NCI-H146 (cell line): Measurements from ENCODE around the gene SAT1.
A peak's percentile ranks its signal among the peaks of the same experiment; 100 is the strongest.
"Not testable (repeated sequence)": the region's sequence is repeated elsewhere in the genome, so short reads cannot be mapped to it uniquely, and the experiment has no call there.

Experiments
- DNase-seq: peaks from one replicate; lab custom pipeline; 2025; lab: John Stamatoyannopoulos, UW

SAT1 gene

DNA sequence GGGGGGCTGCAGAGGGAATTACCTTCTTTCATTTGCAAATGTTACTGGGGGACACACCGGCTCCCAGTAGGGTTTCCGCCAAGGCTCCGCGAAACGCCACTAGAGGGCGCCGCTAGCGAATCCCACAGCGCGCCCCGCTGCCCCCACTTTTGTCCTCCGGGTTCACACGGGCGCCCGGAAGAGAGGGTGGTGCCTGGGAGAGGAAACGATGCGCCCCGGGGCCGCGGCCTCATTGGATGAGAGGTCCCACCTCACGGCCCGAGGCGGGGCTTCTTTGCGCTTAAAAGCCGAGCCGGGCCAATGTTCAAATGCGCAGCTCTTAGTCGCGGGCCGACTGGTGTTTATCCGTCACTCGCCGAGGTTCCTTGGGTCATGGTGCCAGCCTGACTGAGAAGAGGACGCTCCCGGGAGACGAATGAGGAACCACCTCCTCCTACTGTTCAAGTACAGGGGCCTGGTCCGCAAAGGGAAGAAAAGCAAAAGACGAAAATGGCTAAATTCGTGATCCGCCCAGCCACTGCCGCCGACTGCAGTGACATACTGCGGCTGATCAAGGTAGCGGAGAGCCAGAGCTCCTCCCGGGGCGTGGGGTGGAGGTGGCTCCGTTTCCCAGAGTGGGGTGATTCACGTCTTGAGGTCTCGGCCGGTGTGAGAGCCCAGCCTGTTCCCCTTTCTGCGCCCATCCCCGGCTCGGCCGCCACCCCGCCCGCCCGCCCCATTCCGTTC, at the start of gene SAT1:
TSS of gene SAT1 (plus strand) at position 311 of the 726 bp plus-strand sequence. CDS start at position 490, 179 bp downstream.
- DNase-seq: peak; percentile 95

DNA sequence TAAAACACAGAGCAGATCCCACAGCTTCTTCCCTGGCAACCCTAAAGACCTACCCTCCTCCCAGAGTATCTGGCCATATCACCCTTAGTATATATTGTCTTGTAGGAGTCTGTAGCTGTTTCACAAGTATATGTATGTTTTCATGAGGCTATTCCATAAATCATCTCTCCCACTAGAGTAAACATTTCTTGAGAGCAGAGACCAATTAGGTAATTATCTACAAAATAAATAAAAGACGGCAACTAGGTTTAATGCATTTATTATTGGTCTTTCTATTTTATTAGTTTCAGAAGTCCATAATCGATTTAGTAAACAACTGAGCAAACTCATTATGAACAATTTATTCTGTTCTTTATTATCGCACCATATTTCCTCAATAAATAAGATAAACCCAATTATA, 46.9 kb upstream of the SAT1 start:
- peak; percentile 56 for DNase-seq

DNA sequence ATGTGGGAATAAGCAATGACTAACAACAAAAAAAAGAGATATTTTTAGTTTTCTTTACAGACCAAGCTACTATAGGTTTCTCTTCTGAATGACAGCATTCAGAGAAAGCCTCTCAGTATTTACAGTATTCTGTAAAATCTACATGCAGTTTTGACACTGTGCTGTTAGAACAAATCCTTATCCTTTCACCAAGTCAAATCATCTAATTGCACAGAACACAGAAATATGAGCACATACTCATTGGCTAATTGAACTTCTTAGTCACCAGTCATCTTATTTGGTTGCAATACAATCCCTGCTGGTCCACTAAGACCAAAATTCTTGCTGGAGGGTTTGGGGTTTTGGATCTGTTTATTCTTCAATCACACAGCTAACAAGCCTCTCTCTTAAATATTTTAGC, 45.6 kb upstream of the SAT1 start:
- DNase-seq: no peak

DNA sequence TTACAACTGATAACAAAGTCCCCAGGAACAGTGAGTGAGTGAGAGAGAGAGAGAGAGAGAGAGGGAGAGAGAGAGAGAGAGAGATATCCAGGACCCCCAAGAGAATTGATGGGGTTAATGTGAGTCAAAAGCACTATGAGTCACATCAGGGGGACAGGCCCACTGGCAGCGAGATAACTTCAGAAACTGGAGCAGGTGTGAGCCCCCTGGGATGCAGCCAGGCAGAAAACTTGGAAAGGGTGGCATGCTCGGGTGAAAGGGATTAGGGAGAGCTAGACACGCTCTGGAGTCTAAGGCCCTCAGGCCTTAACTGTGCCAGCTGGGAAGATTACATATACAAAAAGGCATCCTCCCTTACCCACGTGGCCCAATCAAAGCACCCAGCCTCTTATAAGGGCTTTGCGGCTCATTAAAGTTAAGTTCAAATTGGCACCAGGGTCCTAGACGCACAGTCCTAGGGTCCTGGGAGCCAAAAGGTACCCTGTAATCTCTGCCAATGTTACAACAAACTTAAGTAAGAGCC, 40.7 kb upstream of the SAT1 start:
- DNase-seq: no peak

DNA sequence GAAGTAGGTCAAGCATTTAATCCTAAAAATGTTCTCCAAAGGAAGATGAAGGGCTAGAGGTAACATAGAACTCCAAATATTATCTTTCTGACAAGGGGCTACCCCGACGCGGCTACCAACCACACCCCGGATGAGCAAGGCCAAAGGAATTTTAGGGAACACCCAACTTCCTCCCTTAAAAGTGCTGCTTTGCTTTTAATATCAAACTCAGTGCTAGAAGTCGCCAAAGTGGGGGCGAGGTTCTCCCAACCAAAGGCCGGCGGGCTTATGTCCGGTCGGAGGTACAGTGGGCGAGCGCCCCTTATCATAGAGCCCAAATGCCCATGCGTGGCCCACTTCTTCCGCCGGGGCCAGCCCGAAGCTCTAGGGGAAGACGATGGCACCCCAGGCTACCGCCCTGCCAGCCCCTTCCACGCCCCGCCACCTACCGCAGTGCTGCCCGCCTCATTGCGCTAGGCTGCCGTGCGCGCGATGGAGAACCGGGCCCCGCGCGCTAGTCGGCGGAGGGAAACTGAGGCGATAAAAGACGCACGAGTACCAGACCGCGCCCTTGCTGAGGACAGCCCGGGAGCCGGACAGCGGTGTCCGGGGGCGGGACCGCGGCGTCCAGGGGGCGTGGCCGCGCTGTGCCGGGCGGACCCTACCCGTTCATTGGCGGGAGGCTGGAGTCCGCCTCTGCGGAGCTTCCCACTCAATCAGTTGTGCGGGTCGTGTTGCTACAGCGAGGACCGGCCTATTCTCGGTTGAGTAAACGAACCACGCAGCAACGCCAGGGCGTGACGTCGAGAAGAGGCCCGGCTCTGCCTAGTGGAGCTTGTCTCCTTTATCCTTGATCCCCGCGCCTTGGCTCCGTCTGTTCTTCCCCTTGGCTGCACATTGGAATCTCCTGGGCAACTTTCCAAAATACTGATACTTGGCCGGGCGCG, 40.0 kb upstream of the SAT1 start, which contains the start of gene ACOT9:
TSS of gene ACOT9 (minus strand) at position 580 of the 926 bp plus-strand sequence. CDS start at position 448, 132 bp downstream.
- peak; percentile 73 for DNase-seq

DNA sequence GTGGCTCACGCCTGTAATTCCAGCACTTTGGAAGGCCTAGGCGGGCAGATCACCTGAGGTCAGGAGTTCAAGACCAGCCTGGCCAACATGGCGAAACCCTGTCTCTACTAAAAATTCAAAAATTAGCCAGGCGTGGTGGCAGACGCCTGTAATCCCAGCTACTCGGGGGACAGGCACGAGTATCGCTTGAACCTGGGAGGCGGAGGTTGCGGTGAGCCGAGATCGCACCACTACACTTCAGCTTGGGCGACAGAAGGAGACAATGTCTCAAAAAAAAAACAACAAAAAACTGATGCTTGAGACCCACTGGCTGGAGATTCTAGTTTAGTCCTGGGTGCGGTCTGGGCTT, 39.4 kb upstream of the SAT1 start:
- DNase-seq: not testable (repeated sequence)

DNA sequence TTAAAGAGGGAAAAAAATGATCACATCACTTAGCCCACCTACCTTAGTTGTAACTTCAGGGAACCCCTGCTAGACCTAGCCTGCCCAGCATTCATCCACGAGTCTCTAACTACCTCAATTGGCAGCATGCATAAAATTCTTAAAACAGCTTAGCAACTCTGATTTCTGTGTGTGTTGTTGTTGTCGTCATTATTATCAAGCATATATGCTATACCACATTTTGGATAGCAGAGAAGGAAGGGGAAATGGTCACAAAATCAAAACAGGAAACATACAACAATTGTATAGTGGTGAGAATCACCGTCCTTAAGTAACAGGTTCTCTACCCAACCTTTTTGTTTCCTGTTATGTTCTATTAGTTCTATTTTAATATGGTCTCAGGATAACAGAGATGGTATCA, 37.2 kb upstream of the SAT1 start:
- DNase-seq: no peak

DNA sequence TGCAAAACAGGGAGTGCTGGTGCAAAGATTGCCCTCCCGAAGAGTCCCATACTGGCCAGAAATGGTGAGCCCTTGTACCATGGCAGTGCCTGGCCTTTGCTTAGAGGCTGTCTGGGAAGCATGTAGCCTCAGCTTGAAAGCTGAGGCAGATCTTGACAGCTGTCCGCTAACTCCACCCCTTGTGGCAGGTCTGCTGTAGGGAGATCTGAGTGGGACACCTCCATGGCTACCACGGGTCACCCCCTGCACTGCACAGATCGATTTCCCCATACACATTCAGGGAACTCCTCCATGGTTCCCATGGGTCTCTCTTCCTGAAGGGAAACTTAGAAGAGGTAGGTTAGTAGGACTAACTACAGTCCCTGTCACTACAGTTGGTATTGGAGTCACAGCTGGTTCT, 33.8 kb upstream of the SAT1 start:
- DNase-seq: no peak

DNA sequence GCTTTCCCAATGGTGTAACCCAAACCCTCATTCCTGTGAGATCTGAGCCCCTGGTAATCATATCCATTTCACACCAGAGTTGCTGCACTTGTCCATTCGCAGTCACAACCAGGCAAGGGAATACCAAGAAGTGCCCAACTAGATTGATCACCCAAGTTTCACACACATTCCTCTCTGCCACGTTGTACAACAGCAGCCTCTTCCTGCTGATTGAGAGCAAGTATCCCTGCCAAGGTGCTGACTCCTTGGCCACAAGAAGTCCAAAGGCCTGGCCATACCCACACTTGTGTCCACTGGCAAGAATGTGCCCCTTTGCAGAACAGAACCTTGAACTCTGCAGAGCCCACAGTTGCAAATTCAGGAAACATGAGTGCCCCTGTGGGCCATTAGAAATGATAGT, 33.4 kb upstream of the SAT1 start:
- DNase-seq: no peak

DNA sequence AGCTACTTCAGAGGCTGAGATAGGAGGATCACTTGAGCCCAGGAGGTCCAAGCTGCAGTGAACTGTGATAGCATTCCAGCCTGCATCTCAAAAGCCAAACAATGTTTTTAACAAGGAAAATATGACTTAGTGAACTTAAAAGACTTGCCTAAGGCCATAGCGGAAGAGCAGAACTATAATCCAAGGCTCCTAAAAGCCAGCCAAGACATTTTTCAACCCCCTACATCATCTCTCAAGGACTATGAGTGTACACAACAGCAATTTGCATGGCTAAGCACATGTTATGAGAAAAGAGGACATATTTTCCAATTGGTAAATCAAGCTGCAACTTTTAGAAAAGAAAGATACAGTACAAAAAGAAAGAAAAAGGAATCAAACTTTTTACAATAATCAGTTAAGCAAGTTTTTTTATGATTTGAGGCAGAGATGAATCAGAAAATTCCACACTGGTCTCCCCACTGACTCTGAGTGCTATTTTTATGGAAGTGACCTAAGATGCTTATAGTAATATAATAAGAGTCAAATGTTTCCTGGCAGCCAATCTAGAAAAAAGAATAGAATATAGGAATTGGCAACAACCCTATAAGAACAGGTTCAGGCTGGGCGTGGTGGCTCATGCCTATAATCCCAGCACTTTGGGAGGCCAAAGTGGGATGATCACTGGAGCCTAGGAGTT, 30.1 kb upstream of the SAT1 start:
- DNase-seq: no peak

DNA sequence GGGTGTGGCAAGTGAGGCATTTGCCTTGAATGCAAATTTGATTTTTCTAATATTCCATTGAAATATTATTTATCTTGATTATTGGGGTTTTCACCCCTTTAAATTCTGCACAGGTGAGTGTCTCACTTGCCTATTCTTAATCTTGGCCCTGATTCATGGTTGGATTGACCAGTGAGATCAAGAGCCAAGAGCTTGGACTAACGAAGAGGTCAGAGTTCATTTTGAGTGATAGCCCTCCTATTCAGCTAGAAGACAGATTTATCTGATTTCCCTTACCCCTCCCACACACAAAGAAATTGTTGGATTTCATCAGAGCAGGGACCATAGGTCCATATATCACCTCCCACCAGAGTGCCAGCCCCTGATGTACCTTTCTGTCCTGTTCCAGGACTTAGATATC, 28.3 kb upstream of the SAT1 start:
- no peak for DNase-seq

DNA sequence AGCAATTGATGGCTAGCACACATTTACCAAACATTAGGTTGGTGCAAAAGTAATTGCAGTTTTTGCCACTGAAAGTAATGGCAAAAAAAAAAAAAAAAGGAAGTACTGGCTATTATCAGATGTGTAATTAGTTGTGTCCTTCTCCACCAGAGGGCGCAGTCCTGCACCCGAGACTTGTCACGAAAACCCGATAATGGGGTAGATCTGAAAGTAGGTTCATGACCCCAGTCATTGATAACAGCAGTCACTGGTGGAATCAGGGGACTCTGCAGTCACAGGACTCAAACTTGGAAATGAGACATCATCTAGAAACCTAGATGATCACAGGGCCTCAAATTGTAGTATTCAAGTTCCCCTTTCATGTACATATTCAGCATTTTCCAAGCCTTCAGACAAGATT, 26.8 kb upstream of the SAT1 start:
- DNase-seq: peak; percentile 54

DNA sequence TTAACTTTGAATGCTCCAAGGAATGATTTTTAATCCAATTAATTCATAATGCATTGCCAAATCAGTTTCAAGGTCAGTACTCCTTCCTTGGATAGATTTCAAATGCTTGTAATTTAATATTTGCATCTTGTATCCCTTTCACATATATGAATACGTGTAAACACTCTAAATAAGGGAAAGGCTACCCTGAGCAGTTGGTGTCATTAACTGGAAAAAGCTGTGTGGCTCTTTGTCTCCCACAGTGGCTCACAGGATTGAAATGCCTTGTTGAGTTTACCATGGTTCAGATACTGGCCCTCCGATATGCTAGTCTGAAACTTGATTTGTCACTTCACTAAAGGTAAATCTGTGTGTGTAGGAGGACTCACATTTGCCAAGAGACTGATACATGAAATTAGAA, 23.2 kb upstream of the SAT1 start:
- DNase-seq: no peak

DNA sequence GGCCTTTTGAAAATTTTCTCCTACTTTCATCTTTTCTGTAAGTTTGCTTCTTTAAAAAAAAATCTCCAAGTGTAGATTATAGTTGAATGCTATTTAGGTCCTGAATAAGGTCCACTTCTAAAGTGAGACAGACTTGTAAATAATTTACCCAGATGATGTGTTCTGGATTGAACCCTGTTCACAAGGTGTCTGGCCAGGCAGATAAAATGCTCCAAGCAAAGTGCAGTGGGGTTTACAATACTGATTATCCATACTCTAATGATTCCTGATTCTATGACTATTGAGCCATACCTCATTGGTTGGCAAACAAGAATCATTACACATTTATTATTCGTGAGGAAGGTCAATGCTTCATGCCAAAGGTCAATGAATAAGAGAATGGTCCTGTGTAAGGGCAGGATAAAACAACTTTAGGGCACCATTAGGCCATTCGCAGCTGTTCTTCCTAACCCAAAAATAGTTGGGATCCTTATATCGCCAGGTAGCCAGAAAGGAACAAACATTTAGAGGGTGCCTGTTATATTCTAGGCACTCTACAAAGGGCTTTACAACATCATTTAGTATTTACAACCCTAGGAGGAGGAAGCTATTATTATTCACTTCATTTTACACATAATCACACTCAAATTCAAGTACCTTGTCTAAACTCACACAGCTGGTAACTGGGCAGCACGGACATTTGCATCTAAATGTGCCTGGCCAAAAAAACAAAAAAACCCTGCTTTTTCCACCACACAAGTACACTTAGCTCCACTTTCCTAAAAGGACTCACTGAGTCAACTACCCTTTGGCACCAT, 18.6 kb upstream of the SAT1 start:
- DNase-seq: no peak

DNA sequence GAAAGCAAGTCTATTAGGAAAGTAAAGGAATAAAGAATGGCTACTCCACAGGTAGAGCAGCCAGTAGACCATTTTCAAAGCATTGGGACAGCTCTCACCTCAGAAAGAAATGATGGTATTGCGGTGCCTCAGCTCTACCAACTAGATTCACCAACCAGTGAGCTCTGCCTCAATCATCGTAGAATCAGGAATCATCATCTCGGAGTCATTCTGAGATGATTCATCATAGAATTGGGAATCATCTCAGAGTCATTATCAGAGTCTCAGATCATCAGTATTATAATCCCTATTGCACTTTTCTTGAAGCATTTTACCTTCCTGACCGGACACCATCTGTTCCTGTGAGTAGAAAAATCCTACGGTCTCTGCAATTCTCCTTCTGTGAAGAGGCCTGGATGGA, 17.5 kb upstream of the SAT1 start:
- no peak for DNase-seq

DNA sequence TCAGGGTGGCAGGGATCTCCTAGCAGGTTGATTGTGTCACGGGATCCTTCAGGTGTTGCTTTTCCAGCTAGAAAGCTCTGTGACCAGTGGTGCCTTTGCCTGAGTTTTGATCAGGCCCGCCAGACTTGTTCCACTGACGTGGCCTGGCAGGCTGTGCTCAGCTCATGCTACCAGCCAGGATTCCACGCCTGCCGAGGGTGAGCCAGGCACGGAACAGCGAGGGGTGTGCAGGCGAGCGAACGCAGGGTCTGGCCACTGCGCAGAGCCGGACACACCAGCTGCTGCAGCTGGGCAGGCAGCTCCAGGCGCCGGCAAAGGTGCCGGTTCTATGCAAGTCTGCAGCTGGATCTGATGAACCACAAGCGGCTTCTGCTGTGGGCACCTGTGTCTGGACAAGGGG, 17.1 kb upstream of the SAT1 start:
- DNase-seq: no peak

DNA sequence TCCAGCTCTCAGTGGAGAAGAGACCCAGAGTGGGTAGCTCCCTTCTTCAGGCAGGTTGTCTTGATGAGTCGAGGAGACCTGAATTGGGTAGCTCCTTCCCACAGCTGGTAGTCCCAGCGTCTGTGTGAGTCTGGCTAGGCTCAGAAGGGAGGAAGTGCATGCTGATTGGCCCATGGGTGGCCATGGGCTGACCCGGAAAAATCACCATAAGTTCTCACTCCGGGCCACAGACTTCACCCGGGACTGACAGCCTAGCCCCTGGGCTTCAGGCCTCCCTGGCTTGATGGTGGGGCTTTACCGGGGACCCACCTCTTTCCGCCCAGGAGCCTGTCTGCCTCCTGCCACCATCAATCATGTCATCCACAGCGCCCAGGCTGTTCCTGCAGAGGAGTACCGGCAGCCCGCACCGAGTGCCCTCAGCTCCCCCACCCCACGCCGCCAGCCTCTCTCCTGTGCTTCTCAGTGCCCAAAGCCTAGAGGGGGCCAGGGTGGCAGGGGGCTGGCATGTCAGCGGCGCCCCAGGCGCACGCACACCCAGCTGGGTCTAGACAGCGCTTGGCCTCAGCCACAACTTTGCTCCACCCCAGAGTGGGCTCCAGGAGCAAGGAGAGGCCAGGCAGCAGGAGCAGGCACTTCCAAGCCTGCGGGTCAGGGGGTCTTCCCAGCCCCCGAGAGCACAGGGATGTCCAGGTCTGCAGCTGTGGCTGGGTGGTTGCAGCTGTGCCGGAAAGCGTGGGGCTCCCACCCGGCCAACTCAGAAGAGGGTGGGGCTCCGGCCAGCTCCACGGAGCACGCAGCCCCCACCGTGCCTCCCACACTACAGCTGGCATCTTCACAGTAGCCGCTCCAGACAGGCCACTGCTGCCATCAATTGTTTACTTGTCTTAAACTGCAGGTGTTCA, 16.1 kb upstream of the SAT1 start:
- DNase-seq: no peak

DNA sequence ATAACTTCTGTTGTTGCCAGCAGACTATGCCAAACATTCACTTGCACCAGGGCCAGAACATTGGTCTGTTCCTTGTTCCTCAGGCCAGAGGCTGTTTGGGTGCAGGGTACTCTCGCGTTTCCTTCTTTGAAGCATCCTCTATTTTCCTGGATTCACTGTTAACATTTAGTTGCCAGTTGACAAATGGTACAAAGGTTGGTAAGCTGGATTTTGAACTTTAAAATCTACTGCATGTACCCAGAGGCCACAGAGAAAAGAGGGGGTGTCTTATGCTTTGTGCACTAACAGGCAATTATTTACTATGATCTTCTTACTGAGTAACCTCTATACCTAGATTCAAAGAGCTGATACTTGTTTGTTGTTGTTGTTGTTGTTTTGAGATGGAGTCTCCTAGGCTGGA, 12.8 kb upstream of the SAT1 start:
- no peak for DNase-seq

DNA sequence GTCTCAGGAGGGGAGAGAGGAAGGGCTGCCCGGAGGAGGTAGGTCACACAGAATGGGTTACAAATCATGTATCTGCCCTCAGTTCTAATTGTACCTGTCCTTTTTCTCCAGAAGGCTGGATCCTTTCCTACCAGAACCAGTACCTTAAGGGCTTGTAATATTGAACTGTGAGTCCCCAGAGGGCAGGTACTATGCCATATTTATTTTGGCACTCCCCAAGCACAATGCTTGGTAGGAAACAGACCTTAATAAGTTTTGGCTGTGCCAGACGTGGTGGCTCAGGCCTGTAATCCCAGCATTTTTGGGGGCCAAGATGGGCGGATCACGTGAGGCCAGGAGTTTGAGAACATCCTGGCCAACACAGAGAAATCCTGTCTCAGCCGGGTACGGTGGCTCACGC, 11.9 kb upstream of the SAT1 start:
- not testable (repeated sequence) for DNase-seq

DNA sequence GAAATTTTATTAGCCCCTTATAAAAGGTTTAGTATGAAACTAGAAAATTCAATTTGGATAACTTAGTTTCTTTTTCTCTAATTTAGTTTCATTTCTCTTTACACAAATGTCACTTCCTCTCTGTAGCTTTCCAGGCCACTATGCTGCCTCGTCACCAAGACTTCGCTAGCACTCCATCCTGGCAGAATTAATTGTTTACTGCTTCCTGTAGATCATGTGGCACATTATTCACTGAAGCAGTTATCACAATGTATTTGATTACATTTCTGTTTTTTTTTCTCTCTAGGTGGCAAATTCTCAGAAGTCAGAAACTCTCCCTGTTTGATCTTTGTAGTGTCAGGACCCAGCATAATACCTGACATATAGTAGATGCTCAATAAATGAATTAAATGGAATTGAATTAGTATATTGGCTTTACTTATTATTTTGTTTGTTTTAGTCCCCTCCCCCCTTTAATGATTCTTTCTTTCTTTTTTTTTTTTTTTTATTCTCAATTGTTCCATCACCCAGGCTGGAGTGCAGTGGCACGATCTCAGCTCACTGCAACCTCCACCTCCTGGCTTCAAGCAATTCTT, 9.3 kb upstream of the SAT1 start:
- DNase-seq: no peak
